ENCODE results near the gene POLR3A.
"Not testable (repeated sequence)": the region's sequence is repeated elsewhere in the genome, so short reads cannot be mapped to it uniquely, and the experiment has no call there.

The POLR3A gene

DNA sequence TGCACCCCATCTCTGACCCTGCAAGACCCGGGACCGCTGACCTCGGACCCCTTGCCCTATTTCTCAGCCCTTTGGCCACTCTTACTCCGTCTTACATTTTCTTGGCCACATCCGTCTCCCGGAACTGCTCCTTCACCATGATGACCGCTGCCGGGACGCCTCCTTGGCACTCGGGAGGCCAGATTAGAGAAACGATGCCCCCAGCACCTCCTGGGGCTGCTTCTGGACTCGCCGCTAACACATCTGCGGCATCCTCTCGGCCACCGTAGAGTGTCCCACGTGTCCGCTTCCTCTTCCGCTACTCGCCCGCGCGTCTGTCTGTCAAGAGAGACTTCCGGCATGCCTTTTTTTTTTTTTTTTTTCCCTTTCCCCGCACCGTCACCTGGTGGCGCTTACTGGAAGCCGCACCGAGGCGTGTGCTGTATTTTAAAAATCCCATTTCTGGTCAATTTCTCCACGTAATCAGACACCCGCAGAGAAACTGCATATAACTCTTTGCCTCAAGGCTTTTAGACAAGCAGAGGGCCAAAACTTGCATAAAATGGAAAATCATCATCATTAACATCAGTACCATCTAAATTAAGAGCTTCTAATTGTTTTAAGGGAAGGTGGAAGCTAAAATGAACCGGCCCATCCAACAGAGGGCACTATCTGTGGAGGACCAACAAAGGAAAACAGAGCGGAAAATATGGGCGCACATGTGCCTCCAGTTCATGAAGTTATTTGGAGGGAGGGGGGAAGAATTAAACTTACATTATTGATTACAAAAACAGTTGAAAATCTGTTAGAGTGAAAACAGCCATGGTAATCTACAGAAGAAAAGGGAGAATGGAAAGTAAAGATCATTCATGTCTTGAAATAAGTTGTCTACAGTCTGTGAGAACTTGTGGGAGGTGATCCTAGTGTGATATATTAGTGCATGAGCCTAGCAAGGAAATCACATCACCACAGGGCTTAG lies at the start of gene POLR3A:
TSS of gene POLR3A (minus strand) at position 247 of the 958 bp plus-strand sequence. CDS start at position 139, 108 bp downstream.
- DNase-seq: peak; percentile 98

DNA sequence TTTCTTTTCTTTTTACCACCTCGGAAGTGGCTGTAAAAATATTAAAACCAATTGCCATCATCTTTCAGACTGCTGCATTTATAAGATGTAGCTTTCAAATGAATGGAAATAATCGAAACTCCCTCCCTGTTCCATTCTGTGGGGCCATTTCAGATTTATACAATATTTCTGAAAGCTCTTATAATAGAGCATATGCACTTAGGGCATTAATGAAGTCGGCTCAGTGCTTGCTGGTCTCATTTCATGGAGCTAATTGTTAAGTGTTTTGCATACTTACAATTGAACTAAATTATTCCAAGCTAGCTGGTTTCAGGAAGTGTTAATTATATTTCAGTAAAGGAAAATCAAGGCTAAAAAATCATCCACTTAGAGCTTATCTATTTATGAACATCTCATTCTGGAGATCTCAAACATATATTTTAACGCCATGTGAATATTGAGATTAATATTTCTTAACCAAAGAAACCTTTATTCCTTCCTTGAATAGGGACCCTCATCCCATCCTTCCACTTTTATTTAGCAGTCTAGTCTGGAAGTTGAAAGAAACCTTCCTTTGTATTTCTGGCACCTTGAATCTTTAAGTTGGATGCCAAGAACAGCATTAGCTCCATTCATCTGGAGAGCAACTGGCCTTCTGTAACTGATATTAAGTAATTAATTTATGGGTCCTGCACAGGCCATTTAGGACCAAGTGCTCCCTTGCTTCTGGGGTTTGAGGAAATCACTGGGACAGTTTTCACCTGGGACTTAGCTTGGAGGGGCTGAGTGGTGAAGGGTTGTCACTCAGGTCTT lies 49.4 kb upstream of the POLR3A start:
- DNase-seq: no peak

DNA sequence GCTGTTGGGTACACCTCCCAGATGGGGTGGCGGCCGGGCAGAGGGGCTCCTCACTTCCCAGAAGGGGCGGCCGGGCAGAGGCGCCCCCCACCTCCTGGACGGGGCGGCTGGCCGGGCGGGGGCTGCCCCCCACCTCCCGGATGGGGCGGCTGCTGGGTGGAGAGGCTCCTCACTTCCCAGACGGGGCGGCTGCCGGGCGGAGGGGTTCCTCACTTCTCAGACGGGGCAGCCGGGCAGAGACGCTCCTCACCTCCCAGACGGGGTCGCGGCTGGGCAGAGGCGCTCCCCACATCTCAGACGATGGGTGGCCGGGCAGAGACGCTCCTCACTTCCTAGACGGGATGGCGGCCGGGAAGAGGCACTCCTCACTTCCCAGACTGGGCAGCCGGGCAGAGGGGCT lies 46.5 kb upstream of the POLR3A start:
- DNase-seq: not testable (repeated sequence)

DNA sequence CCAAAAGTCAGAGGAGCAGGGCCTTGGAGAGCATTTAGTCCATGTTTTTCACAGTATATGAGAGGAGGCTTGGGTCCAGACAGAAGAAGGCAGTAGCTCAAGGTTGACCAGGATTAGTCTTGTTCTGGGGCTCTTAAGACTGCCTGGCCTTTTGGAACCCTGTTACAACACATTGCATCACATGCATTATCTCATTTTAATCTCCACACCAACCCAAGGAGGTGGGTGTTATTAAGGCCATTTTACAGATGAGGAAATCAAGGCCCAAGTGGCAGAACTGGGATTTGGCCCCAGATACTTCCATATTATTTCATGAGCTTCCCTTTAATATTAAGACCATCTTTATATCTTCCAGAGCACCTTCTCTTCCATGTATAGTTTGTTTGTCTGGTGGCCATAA lies 43.2 kb upstream of the POLR3A start:
- DNase-seq: no peak

DNA sequence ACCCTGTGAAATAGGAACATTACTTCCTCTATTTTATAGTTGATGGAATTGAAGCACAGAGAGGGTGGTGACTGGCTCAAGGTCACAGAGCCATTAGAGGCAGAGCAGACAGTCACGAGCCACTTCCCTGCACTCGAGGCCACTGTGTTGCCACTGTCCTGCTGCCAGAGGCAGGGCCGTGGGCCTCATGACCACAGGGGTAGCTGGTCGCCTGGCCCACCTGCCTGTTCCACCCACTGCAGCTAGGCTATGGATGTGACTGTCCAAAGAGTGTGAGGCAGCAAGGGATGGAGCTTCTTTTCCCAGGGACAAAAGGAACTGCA lies 42.5 kb upstream of the POLR3A start:
- DNase-seq: no peak

DNA sequence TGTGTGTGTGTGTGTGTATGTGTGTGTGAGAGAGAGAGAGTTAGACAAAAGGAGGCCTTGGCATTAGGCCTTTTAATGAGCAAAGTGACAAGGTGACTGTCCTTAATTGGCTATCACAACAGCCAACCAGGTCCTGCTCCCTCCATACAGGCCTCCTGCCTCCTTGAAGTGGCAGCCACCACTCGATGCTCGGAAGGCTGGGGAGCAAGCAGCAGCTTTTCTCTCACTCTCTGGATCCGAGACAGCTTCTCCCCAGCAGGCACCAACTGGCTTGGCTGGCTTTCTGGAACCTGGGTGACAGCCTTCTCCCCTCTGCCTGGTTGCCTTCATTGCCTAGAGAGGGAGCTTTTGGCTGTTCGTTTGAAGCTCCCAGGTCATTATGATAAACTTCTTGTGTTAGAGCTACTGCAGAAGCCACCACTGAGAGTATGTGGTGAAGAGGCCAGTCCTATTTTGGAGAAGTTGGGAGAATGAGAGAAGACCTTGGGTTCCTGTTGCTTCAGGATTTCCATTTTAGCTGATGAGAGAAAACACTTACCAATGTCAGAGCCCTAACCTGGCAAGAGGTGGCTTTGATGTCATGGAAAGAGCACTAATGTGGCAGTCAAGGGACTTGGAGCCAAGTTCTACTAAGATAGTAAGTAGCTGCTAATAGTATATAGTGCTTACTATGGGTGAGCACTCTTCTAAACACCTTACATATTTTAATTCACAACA lies 42.0 kb upstream of the POLR3A start:
- DNase-seq: no peak

DNA sequence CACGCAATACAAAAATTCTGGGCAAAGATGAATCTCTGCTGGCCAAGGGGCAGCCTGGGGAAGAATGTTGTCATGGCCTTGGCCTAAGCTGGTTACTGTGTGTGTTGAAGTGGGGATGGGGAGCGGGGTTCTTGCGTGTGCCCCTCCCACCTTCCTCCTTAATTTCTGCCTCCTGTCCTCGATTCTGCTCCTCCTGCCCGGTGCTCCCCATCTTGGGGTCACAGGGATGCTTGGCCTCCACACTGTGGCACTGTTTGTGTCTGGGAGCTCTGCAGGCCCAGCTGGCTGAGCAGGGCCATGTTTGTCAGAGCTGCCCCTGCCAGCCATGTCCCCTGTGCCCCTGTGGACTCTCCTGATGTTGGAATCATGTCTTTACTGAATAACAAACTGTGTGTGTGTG lies 41.4 kb upstream of the POLR3A start:
- no peak for DNase-seq

DNA sequence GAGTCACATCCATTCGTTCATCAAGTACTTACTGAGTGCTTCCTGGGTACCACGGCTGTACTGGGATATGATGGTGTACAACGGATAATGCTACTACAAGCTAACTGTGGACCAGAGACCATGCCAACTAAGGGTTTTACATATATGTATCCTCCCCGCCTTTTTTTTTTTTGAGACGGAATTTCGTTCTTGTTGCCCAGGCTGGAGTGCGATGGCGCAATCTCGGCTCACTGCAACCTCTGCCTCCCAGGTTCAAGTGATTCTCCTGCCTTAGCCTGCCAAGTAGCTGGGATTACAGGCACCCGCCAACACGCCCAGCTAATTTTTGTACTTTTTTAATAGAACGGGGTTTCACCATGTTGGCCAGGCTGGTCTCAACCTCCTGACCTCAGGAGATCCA lies 40.7 kb upstream of the POLR3A start:
- DNase-seq: not testable (repeated sequence)

DNA sequence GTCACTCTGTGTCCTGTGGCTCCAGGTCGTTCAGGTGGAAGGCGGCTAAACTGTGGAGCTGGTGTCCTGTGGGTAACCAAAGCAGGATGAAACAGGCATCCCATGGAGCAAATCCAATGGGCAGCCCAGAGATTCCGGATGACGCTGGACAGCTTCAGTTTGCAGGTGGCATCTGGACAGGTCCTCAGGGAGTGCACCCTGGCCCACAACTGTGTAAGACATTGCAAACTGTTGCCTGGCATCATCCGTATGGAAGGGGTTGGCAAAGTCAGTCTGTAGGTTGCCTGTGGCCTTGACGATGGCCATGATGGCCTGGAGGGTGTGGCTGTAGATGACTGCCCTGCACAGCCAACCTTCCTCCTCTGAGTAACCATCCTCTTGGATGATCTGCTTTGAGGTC lies 39.8 kb upstream of the POLR3A start:
- no peak for DNase-seq

DNA sequence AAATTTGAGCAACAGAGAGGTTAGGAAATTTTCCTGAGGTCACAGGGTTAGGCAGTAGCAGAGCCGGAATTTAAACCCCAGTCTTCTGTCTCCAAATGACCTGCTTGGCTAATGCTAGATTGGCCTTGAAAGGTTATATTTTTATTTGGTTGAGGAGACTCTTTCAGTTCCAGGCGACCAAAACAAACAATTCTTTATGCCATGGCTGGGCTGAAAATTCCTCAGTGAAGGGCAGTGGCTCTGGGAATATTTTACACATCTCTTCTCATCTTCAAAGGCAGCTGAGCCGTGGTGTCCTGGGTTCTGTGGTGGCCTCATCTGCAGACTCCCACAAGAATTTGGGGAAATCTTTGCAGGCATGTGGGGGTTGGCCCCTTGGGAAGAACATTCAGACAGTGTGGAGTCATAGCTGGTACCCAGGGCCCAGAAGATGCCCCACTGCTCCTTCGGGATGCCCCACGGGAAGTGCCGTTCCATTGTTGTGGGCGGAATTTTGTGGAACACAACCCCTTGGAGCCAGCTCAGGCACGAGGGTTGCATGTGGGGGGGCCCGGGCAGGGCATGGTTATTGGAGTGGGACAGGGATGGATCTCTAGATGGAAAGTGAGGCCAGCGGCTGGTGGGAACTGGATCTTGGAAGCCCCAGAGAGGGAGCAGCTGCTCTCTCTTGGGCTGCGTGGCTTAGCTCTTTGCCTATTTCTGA lies 37.6 kb upstream of the POLR3A start:
- DNase-seq: no peak

DNA sequence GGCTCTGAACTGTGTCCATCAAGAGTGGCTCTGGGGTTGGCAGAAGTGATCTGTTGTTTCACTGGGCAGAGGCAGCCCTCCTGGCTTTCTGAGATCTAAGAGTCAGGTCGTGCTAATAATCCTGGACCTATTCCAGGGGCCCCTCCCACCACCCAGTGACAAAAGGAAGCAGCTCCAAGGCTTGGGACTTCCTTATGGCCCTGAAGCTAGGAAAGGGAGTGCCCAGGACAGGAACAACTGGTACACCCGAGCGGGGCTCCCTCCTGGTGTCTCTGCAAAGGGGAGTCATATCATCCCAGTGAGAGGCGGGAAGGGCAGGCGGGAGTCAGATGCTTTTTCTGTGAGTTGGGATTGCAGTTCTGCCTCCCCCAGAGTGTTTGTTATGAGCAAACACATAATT lies 36.7 kb upstream of the POLR3A start:
- peak; percentile 25 for DNase-seq

DNA sequence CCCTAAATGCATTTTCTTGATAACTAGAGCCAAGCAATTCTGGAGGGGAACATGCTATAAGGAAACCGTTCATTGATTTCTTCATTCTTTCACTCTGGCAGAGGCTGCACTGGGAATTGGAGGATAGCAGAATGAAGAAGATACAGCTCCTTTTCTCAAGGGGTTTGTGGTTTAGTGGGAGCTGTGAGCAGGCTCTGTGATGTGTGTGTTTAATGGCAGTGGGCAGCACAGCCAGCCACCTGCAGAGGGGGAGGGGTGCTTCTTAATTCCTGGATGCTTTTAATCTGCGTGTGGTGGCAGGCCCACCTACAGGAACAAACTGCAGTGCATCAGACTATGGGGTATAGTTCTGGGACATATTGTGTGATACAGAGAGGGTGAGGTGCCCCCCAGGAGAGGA lies 36.3 kb upstream of the POLR3A start:
- peak; percentile 9 for DNase-seq

DNA sequence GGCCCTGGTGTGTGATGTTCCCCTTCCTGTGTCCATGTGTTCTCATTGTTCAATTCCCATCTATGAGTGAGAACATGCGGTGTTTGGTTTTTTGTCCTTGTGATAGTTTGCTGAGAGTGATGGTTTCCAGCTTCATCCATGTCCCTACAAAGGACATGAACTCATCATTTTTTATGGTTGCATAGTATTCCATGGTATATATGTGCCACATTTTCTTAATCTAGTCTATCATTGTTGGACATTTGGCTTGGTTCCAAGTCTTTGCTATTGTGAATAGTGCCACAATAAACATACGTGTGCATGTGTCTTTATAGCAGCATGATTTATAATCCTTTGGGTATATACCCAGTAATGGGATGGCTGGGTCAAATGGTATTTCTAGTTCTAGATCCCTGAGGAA lies 35.6 kb upstream of the POLR3A start:
- DNase-seq: not testable (repeated sequence)

DNA sequence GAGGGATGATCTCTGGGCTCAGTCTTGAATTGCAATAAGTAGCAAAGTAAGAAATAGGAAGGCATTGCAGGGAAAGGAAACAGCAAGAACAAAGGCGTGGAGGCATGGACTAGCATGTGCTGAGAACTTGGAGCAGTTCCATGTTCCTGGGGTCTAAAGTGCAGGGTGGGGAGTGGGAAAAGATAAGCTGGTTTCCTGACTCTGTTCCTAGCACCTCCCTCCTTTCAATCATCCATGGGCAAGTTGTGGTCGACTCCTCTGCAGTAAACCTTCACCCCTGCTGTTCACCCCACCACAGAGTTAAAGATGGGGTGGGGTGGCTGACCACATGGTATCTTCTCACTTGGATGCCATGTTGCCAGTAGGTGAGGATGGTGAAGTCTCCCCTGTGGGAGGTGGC lies 33.9 kb upstream of the POLR3A start:
- no peak for DNase-seq

DNA sequence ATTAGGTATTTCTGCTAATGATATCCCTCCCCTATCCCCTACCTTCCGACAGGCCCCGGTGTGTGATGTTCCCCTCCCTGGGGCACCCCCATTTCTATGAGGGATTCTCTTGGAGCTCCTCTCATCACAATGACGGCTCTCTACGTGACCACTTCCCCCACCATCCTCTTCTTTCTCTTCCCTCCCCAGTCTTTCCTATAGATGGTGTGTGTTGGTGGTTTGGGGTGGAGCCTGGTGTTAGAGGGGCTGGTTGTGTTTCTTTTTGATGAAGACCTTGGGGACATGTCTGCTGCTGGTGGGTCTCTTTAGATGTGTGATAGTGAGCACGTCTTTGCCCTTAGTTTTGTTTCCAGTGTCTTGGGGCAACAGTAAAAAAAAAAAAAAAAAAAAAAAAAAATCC lies 33.0 kb upstream of the POLR3A start:
- no peak for DNase-seq

DNA sequence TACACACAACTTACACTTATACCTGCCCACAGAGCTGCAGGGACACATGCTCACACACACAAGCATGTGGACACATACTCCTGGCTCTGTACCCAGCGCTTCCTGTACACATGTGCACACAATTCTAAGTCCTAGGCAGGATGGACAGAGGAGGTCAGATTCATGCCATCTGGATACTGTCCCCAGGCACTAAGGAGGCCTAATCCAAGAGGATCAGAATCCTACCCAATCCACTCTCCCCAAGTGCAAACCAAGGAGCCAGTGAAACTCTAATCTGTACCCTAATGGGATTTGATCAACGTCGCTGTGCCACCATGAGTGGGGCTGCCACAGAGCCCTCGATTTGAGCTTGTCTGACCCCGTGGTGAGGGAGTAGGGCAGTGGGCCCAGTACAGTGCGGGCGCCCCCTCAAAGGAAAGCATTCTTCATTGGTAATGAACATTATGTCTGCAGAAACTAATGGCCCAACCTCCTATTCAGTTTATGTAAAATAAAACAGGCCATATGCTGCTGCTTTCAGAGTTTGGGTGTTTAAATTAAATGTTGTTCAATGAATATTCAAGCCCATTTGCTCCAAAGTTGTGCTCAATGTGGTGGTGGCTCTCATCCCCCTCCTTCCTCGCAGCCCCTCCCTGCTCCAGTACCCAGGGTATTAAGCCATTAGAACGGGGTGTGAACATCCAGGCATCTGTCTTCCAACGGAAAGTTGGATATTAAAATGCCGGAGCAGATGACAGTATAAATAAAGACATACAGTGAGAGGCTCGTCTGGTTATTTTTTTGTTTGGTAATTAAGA lies 30.8 kb upstream of the POLR3A start:
- DNase-seq: no peak

DNA sequence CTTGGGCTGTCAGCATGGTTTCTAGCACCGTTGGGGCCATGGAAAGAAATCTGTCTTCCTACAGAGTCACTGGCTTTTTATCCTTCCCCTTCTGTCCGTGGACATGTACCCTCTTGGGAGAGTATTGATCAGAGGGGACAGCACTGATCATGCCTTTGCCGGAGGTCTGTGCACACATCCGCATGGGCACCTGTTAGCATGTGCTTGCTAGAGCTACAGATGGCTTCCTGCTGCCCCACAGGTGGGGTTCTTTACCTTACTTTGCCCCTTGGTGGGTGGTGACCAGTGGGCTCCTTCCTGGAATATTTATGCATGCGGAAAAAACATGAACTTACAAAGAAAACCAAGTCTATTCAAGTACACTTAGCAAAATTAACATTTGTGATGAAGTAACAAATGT lies 29.2 kb upstream of the POLR3A start:
- DNase-seq: no peak

DNA sequence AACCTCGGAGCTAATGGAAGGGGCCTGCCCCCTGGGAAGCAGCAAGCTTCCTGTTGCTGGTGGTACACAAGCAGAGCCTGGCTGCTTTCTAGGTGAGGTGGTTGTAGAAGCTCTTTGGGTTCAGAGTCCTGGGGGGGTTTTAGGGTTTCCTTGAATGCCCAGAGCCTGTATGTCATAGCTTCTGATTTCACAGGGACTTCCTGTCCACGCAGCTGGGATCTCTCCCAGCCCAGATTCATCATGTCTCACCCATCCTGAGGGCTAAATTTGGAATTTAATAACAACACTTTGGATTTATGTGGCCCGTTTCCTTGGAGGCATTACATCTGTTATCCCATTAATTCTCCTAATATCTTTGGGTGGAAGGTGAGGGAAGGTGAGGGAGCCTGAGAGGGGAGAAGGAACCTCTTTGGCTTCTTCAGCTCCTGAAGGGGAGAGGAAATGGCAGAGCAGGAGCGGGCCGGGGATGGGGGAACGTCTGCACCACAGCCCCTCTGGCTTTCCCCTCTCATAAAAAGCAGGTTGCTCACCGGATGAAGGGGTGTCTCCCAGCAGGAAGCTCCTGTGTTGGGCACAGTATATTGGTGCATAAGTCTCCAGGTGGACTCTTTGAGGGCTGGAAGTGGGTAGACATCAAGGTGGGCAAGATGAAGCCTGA lies 24.0 kb upstream of the POLR3A start:
- no peak for DNase-seq

DNA sequence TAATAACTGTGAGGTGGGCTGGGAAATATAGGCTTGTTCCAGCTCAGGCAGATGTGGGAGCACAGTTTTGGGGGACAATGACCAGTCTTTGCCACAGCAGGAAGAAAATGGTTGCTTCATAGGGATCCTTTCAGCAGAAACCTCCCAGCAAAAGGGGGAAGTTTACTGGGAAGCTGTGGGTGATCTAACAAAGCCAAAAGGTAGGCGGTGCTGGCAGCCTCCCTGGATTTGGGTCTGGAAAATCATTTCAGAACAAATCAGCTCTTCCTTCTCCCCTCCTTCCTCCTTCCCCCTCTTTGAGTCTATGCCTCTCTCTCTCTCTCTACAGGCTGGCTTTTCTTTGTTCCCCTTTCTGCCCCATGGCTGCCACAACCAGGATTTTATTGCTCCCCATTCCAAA lies 20.5 kb upstream of the POLR3A start:
- DNase-seq: no peak

DNA sequence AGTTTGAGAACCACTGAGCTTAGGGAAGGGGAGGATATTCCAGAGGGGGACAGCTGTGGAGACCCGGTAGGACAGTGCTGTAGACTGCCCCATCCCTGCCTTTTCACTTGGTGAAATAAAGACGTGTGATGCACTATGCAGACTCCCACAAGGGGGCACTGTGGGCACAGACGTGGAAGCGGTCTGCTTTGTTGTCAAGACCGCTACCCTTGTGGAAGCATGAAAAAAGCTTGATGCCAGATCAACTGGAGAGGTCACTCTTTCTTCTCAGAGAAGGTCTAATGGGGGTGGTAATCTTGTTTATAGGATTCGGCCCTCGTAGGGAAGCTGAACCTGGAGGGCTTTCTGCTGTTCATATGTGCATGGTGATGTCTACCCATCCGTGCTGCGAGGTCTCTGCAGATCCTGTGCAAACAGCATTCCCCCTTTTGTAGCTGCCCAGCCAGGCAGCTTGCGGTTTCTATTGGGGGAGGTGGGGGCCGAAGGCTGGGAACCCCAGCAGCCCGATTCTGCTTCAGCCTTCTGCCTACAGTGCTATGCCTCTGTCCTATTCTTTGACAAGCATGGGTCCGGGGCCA lies 18.1 kb upstream of the POLR3A start:
- peak; percentile 88 for DNase-seq

DNA sequence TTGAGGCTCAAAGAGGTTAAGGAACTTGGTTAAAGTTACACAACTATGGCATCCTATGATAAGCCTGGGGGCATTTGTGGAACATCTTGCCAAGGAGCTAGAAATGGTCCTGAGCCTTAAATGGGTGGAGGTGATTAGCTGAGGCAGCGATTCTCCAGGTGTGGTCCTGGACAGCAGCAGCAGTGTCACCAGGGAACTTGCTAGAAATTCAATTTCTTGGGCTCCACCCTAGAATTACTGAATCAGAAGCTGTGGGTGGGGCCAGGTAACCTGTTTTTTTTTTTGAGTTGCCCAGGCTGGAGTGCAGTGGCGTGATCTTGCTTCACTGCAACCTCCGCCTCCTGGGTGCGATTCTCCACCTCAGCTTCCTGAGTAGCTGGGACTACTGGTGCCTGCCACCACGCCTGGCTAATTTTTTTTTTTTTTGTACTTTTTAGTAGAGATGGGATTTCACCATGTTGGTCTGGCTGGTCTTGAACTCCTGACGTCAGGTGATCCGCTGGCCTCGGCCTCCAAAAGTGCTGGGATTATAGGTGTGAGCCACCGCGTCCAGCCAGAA lies 17.5 kb upstream of the POLR3A start:
- DNase-seq: no peak
